A549 (cell line): ENCODE measurements around the gene ELAVL4. TPM values are rescaled to one million over a fixed set of nuclear protein-coding genes. Genes with fewer than 3 reads are reported as not detected.

Experiments
- ATAC-seq, 2 experiments: fragments of 200-7000 bp in 1 of 2; fragments of >200 bp in 1 of 2; cut with Nextera tagmentation in 1 of 2; cut with Tn5 transposase in 1 of 2; 3 replicates each; pipeline versions ENCODE4 v1.8.0 to v1.9.1; 2018 to 2020; ENCODE audit warnings: mild to moderate bottlenecking in 1 of 2, moderate library complexity in 1 of 2
- CTCF ChIA-PET: fragments of 300-600 bp; sonication (Branson Sonifier 250); formaldehyde crosslinking; extraction: SDS; loops from one replicate; lab custom pipeline; 2021; ENCODE audit warnings: antibody characterized with exemption, inconsistent platforms; lab: Yijun Ruan, JAX
- POLR2A ChIA-PET: fragments of 350-600 bp; formaldehyde crosslinking; extraction: SDS; loops from one replicate; lab custom pipeline; 2021; ENCODE audit warnings: antibody characterized with exemption, inconsistent platforms; lab: Yijun Ruan, JAX
- DNase-seq, 2 experiments: peaks; one replicate each; pipeline versions ENCODE4 v3.0.0 to v3.0.0-alpha.2; 2011 to 2016; ENCODE audit warnings: low read depth in 1 of 2, low spot score in 1 of 2
- FAIRE-seq: peaks from 2 replicates; lab custom pipeline; 2011; peaks lifted over from hg19 to GRCh38; lab: Jason Lieb, UNC
- H3K27ac ChIP-seq, 2 experiments: fragments of >200 bp; sonication (Bioruptor Twin); formaldehyde crosslinking; 3 replicates each; pipeline ENCODE4 v1.5.1; 2016 to 2017
- H3K4me1 ChIP-seq: fragments of >200 bp; sonication (Bioruptor Twin); formaldehyde crosslinking; 3 replicates; pipeline ENCODE4 v1.6.1; 2016
- H3K4me2 ChIP-seq: fragments of >200 bp; sonication (Bioruptor Twin); formaldehyde crosslinking; 3 replicates; pipeline ENCODE4 v1.6.1; 2016
- H3K4me3 ChIP-seq: fragments of >200 bp; sonication (Bioruptor Twin); formaldehyde crosslinking; 3 replicates; pipeline ENCODE4 v1.5.1; 2016
- H3K9me3 ChIP-seq: fragments of >200 bp; sonication (Bioruptor Twin); formaldehyde crosslinking; 3 replicates; pipeline ENCODE4 v1.6.1; 2016
- CBX2 ChIP-seq: fragments of 200-600 bp; sonication (generic); IDR thresholded peaks from 2 replicates; pipeline ENCODE4 v1.6.1; 2016; ENCODE audit warnings: low read depth, mild to moderate bottlenecking, borderline replicate concordance
- CBX8 ChIP-seq: fragments of 200-600 bp; sonication (generic); IDR thresholded peaks from 2 replicates; pipeline ENCODE4 v1.6.1; 2016
- EHMT2 ChIP-seq: fragments of 200-600 bp; sonication (generic); IDR thresholded peaks from 2 replicates; pipeline ENCODE4 v1.6.1; 2016; ENCODE audit warnings: antibody characterized with exemption, low read depth, mild to moderate bottlenecking, moderate library complexity
- FOSB ChIP-seq: fragments of 250-450 bp; sonication (Bioruptor Pico); IDR thresholded peaks from 2 replicates; pipeline ENCODE4 v1.5.0; 2020; ENCODE audit warnings: mild to moderate bottlenecking, moderate library complexity
- FOSL2 ChIP-seq, 2 experiments: fragments of 450-650 bp in 1 of 2; fragments of >200 bp in 1 of 2; sonication (Bioruptor Twin) in 1 of 2; formaldehyde crosslinking; IDR thresholded peaks; 2 replicates each; pipeline versions ENCODE4 v1.5.0 to v1.6.1; 2016 to 2020; ENCODE audit warnings: mild to moderate bottlenecking in 1 of 2, moderate library complexity in 1 of 2
- GATA3 ChIP-seq: IDR thresholded peaks from 2 replicates; pipeline ENCODE4 v1.6.1; 2012; ENCODE audit warnings: borderline replicate concordance
- HDAC2 ChIP-seq: fragments of 200-600 bp; sonication (generic); IDR thresholded peaks from 2 replicates; pipeline ENCODE4 v1.6.1; 2016
- HEYL ChIP-seq: fragments of 250-450 bp; sonication (Bioruptor Pico); IDR thresholded peaks from 2 replicates; pipeline ENCODE4 v1.8.0; 2021; ENCODE audit warnings: mild to moderate bottlenecking, moderate library complexity
- JUN ChIP-seq, 2 experiments: fragments of >200 bp; sonication (Bioruptor Twin); formaldehyde crosslinking; IDR thresholded peaks; 2 replicates in 1 of 2; 3 replicates in 1 of 2; pipeline ENCODE4 v1.6.1; 2016 to 2017
- JUNB ChIP-seq: fragments of >200 bp; sonication (Bioruptor Twin); formaldehyde crosslinking; IDR thresholded peaks from 2 replicates; pipeline ENCODE4 v1.6.1; 2016
- KDM5A ChIP-seq: fragments of 200-600 bp; sonication (generic); IDR thresholded peaks from 2 replicates; pipeline ENCODE4 v1.6.1; 2016; ENCODE audit warnings: antibody characterized with exemption, mild to moderate bottlenecking
- MAZ ChIP-seq: fragments of 150-350 bp; IDR thresholded peaks from 2 replicates; pipeline ENCODE4 v1.6.1; 2014; ENCODE audit warnings: antibody characterized with exemption, low read depth, low read length, borderline replicate concordance
- NFE2L2 ChIP-seq: fragments of 150-350 bp; conservative IDR thresholded peaks from 2 replicates; pipeline ENCODE4 v1.6.1; 2014; ENCODE audit warnings: low read length
- NPAS2 ChIP-seq: fragments of 250-450 bp; sonication (Bioruptor Pico); IDR thresholded peaks from 2 replicates; pipeline ENCODE4 v1.8.0; 2022; ENCODE audit warnings: mild to moderate bottlenecking, moderate library complexity, borderline replicate concordance
- NR3C1 ChIP-seq: fragments of >200 bp; sonication (Bioruptor Twin); formaldehyde crosslinking; IDR thresholded peaks from 3 replicates; pipeline ENCODE4 v1.6.1; 2017
- RNF2 ChIP-seq: fragments of 200-600 bp; sonication (generic); IDR thresholded peaks from 2 replicates; pipeline ENCODE4 v1.6.1; 2016; ENCODE audit warnings: low read depth, mild to moderate bottlenecking, antibody characterized with exemption, moderate library complexity, borderline replicate concordance
- TP53 ChIP-seq: fragments of 250-450 bp; sonication (Bioruptor Pico); IDR thresholded peaks from 2 replicates; pipeline ENCODE4 v1.5.0; 2021; ENCODE audit warnings: mild to moderate bottlenecking, moderate library complexity
- ZNF302 ChIP-seq: fragments of 250-450 bp; sonication (Bioruptor Pico); IDR thresholded peaks from 2 replicates; pipeline ENCODE4 v1.9.0; 2021; ENCODE audit warnings: inconsistent platforms, mild to moderate bottlenecking, moderate library complexity
- WGBS: methylation state at CpG from one replicate; pipeline ENCODE4 v1.1.6; 2017; ENCODE audit errors: missing lambda C conversion rate; 5-methylcytosine and 5-hydroxymethylcytosine counted together
- polyA plus RNA-seq, 4 experiments: library from polyadenylated mRNA; depleted of rRNA in 3 of 4; stranded (reverse); fragments of >200 nt; fragmentation: RNase III in 1 of 4; extraction: RNeasy Plus Mini Kit Qiagen cat#74134 plus additional on column Dnase treatment in 1 of 4; gene quantifications; 2 replicates in 3 of 4; 3 replicates in 1 of 4; pipeline ENCODE4 v1.2.3, GENCODE V29; 2011 to 2017
- TF ChIP-seq, protein P1 (sequence below): fragments of 250-450 bp; sonication (Bioruptor Pico); IDR thresholded peaks from 2 replicates; pipeline ENCODE4 v1.5.0; 2021; ENCODE audit warnings: mild to moderate bottlenecking, moderate library complexity, borderline replicate concordance
- TF ChIP-seq, protein P2 (sequence below): IDR thresholded peaks from 2 replicates; pipeline ENCODE4 v1.6.1; 2012; ENCODE audit warnings: low read depth, borderline replicate concordance
- TF ChIP-seq, protein P3 (sequence below): fragments of >200 bp; sonication (Bioruptor Twin); formaldehyde crosslinking; IDR thresholded peaks from 3 replicates; pipeline ENCODE4 v1.5.1; 2016
- TF ChIP-seq, protein P4 (sequence below): fragments of >200 bp; sonication (Bioruptor Twin); formaldehyde crosslinking; IDR thresholded peaks from 3 replicates; pipeline ENCODE4 v1.6.1; 2016

ELAVL4 gene
- polyA plus RNA-seq, 2 of the 4 experiments (the other 2 are of a cell fraction), result not detected

DNA sequence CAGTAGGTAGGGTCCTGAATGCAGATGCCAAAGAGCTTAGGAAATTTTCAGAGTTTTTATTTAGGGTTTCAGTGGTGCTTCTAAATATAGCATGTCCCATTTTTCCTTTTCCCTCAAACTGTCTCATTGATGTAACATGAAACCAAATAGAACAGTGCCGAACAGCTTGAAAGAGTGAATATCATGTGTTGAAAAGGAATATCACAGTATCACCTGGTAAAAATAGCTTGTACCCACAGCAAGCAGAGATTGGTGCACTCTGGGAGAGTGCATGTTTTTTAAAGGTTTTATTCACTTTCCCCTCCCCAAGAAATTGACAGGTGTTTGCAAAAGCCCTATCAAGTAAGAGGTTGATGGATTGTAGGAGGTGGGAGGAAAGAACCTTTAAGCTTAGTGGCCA is 41.9 kb upstream of the ELAVL4 start:
- CTCF ChIA-PET, result no interaction called here
- TF ChIP-seq HDAC2 (no peak), HEYL (no peak), FOSL2 (IDR thresholded peaks at IDR 0.05) (no peak), FOSL2 (CRISPR knock-in tag; IDR thresholded peaks at IDR 0.05) (no peak), TP53 (CRISPR knock-in tag) (no peak), MAZ (no peak), JUN (IDR thresholded peaks at IDR 0.05) (no peak), NFE2L2 (no peak), NR3C1 (no peak), JUNB (no peak), GATA3 (no peak)
- TF ChIP-seq, protein P1, sequence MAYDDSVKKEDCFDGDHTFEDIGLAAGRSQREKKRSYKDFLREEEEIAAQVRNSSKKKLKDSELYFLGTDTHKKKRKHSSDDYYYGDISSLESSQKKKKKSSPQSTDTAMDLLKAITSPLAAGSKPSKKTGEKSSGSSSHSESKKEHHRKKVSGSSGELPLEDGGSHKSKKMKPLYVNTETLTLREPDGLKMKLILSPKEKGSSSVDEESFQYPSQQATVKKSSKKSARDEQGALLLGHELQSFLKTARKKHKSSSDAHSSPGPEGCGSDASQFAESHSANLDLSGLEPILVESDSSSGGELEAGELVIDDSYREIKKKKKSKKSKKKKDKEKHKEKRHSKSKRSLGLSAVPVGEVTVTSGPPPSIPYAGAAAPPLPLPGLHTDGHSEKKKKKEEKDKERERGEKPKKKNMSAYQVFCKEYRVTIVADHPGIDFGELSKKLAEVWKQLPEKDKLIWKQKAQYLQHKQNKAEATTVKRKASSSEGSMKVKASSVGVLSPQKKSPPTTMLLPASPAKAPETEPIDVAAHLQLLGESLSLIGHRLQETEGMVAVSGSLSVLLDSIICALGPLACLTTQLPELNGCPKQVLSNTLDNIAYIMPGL (CRISPR knock-in tag), result no peak
- ATAC-seq (no peak), DNase-seq (no peak), FAIRE-seq (no peak)
- 0% methylated on average over 1 of the region's 1 CpG for WGBS
- Histone ChIP-seq H3K4me2 (no peak overlapping the region), H3K9me3 (no peaks in the 10 kb centered on the region), H3K4me3 (no peak overlapping the region), H3K4me1 (no peaks in the 10 kb centered on the region), H3K27ac (no peak overlapping the region)
- POLR2A ChIA-PET, result no interaction called here

DNA sequence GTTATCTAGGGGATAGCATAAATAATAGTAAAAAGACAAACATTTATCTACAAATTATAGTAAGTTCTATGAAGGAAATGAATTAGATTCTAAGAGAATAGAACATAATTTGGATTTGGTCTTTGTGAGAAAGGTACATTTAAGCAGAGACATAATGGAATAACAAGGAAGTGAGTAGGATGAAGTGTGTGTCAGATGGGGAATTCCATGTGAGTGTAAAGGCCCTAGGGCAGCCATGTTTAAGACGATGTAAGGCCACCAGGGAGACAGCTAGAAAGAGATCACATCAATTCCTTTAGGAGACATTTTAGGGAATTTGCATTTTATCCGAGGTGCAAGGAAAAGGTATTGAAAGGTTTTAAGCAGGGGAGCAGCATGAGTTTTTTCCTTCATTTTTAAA is 33.8 kb upstream of the ELAVL4 start:
- Histone ChIP-seq H3K4me2 (no peak overlapping the region), H3K27ac (no peak overlapping the region), H3K9me3 (no peaks in the 10 kb centered on the region), H3K4me1 (no peaks in the 10 kb centered on the region), H3K4me3 (no peak overlapping the region)
- ChIA-PET POLR2A (no interaction called here), CTCF (no interaction called here)
- FAIRE-seq (no peak), ATAC-seq (no peak), DNase-seq (no peak)
- TF ChIP-seq MAZ (no peak), RNF2 (no peak), FOSB (CRISPR knock-in tag) (no peak), CBX8 (no peak), CBX2 (no peak), JUNB (no peak), EHMT2 (no peak), ZNF302 (no peak), NPAS2 (CRISPR knock-in tag) (no peak), KDM5A (no peak)
- TF ChIP-seq, protein P2, sequence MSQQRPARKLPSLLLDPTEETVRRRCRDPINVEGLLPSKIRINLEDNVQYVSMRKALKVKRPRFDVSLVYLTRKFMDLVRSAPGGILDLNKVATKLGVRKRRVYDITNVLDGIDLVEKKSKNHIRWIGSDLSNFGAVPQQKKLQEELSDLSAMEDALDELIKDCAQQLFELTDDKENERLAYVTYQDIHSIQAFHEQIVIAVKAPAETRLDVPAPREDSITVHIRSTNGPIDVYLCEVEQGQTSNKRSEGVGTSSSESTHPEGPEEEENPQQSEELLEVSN, result no peak
- TF ChIP-seq, protein P3, sequence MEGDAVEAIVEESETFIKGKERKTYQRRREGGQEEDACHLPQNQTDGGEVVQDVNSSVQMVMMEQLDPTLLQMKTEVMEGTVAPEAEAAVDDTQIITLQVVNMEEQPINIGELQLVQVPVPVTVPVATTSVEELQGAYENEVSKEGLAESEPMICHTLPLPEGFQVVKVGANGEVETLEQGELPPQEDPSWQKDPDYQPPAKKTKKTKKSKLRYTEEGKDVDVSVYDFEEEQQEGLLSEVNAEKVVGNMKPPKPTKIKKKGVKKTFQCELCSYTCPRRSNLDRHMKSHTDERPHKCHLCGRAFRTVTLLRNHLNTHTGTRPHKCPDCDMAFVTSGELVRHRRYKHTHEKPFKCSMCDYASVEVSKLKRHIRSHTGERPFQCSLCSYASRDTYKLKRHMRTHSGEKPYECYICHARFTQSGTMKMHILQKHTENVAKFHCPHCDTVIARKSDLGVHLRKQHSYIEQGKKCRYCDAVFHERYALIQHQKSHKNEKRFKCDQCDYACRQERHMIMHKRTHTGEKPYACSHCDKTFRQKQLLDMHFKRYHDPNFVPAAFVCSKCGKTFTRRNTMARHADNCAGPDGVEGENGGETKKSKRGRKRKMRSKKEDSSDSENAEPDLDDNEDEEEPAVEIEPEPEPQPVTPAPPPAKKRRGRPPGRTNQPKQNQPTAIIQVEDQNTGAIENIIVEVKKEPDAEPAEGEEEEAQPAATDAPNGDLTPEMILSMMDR, result no peak
- TF ChIP-seq, protein P4, sequence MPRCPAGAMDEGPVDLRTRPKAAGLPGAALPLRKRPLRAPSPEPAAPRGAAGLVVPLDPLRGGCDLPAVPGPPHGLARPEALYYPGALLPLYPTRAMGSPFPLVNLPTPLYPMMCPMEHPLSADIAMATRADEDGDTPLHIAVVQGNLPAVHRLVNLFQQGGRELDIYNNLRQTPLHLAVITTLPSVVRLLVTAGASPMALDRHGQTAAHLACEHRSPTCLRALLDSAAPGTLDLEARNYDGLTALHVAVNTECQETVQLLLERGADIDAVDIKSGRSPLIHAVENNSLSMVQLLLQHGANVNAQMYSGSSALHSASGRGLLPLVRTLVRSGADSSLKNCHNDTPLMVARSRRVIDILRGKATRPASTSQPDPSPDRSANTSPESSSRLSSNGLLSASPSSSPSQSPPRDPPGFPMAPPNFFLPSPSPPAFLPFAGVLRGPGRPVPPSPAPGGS, result no peak
- 5% methylated on average over 2 of the region's 2 CpGs for WGBS
